Mucosa of descending colon (tissue), 3 donors: ENCODE data around the gene MSI2. TPM values are rescaled to one million over a fixed set of nuclear protein-coding genes. Genes with fewer than 3 reads are reported as not detected.

Source experiments
- ATAC-seq: fragments of 200-7000 bp; cut with Tn5 transposase; one replicate; pipeline ENCODE4 v1.9.1; 2020; ENCODE audit warnings: mild to moderate bottlenecking, moderate library complexity
- DNase-seq, 3 donors: peaks; one replicate each; pipeline ENCODE4 v3.0.0-alpha.2; 2020
- H3K36me3 ChIP-seq: fragments of 200-600 bp; one replicate; pipeline ENCODE4 v1.8.0; 2021; ENCODE audit warnings: low read depth, mild to moderate bottlenecking
- H3K4me1 ChIP-seq: fragments of 200-600 bp; one replicate; pipeline ENCODE4 v1.8.0; 2021; ENCODE audit warnings: low read depth, mild to moderate bottlenecking
- H3K4me3 ChIP-seq: fragments of 200-600 bp; one replicate; pipeline ENCODE4 v1.8.0; 2021; ENCODE audit warnings: mild to moderate bottlenecking
- H3K9me3 ChIP-seq: fragments of 200-600 bp; one replicate; pipeline ENCODE4 v1.8.0; 2021; ENCODE audit warnings: mild to moderate bottlenecking
- intact Hi-C, 2 donors: fragments of 100-400 bp; cut with DNase I in 1 of 2; cut with micrococcal nuclease in 1 of 2; formaldehyde crosslinking; loops; one replicate each; pipeline versions ENCODE4 v1.11.0 to v1.11.1; 2022; cut with DNase I, micrococcal nuclease
- total RNA-seq, 3 donors: library from RNA; stranded (reverse); fragmentation: NEBNext Ultra II Directional in 2 of 3; extraction: Animal tissue kit (Norgen Biotek cat#: 25700) in 2 of 3; gene quantifications; one replicate each; pipeline versions ENCODE4 v1.2.1 to v1.2.4, GENCODE V29; 2021 to 2023
- TF ChIP-seq, protein P1 (sequence below): fragments of 200-600 bp; IDR thresholded peaks from one replicate; pipeline ENCODE4 v1.8.0; 2022; ENCODE audit warnings: antibody characterized with exemption, mild to moderate bottlenecking
- donor health status: DM: no; HTN: no; CAD: no; lungs with moderate emphysema.
- donor health status: DM: no; HTN: no; CAD: no.
- donor health status: DM: no; HTN: yes; CAD: no.

Gene MSI2
- total RNA-seq, 3 donors from 2014 or later = 60.0 to 72.6 (median 65.7) TPM

DNA sequence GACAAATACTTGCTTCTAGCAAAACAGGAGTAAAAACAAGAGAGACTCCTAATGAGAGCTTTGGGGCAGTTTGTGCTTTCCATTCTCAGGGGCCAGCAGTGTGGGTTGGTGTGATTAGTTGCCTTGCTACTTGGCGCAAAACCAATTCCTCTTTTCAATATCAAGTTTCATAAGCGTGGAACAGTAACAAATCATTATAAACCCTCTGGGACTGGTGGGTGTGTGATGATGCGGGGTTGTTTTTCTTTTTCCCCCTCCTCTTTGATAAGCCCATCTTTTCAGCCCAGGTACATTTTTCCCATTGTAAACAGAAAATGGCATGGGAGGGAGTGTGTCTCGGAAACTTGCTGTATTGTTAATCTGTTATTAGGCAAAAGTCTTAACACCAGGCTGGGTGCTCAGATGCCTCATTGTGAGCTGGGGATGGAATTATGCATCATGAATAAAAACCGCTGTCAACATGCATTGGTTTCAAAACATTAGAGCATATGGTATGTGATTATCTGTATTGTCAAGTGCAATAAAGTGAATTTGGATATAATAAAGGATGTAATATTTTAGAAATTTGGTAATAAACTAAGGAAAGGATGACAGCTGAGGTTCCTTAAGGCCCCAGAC is 322.4 kb downstream of the MSI2 start:
- Histone ChIP-seq H3K4me1 (no peaks in the 10 kb centered on the region), H3K36me3 (no peaks in the 10 kb centered on the region), H3K4me3 (no peak overlapping the region), H3K9me3 (no peaks in the 10 kb centered on the region)
- TF ChIP-seq, protein P1, sequence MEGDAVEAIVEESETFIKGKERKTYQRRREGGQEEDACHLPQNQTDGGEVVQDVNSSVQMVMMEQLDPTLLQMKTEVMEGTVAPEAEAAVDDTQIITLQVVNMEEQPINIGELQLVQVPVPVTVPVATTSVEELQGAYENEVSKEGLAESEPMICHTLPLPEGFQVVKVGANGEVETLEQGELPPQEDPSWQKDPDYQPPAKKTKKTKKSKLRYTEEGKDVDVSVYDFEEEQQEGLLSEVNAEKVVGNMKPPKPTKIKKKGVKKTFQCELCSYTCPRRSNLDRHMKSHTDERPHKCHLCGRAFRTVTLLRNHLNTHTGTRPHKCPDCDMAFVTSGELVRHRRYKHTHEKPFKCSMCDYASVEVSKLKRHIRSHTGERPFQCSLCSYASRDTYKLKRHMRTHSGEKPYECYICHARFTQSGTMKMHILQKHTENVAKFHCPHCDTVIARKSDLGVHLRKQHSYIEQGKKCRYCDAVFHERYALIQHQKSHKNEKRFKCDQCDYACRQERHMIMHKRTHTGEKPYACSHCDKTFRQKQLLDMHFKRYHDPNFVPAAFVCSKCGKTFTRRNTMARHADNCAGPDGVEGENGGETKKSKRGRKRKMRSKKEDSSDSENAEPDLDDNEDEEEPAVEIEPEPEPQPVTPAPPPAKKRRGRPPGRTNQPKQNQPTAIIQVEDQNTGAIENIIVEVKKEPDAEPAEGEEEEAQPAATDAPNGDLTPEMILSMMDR = no peak
- intact Hi-C loops = no loop called here
- DNase-seq (no peak), ATAC-seq (no peak)

DNA sequence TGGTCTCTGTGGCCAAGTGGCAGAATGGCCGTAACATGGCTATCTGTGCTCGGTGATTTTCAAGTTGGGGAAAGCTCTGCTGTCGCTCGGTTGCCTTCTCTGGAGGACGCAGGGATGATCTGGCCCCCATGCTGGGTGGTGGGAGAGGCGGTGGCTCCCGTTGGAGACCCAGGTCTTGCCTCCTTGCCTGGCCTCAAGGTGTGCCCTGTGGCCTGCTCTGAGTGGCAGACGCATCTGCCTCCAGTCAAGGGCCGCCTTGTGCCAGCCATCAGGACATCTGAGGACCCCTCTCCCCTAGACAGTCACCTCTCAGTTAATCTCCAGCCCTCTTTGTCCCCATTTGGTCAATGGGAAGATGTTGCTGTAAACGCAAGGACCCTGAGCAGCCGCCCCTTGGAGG is 322.9 kb downstream of the MSI2 start:
- ATAC-seq = no peak
- Histone ChIP-seq H3K36me3 (no peaks in the 10 kb centered on the region), H3K9me3 (no peaks in the 10 kb centered on the region), H3K4me3 (no peak overlapping the region), H3K4me1 (no peaks in the 10 kb centered on the region)
- intact Hi-C loops = no loop called here
- TF ChIP-seq, protein P1 = no peak
- no peak for DNase-seq

DNA sequence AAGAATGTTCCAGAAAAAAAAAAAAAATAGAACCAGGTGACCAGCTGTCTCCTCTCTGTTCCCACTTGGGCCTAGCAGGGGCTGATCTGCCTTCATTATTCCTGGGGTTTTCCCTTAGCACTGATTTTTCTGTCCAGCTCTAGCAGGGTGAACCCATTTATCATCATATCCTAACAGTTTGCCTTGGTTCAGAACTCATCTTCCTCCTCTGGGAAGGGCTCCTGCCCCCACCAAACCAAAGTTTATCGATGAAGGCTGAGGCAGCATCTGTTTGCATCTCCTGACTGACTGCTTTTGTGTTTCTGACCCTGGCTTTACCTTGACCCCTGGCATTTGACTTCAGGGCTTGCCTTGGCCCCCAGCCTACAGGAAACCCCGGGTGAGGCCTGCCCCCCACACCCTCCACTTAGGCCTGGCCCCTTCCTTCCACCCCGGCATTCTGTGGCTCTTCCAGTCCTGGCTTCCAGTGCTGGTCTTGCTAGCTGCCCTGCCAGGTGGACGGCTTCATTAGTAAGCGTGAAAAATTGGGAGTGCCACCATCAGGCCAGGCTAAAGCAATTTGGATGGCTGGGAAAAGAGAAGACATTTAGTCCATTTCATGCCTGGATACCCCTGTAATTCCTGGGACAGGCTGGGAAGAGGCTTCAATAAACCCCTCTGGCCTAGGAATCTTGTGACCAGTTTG is 323.9 kb downstream of the MSI2 start:
- no peak overlapping the region for H3K4me3 ChIP-seq
- intact Hi-C loops = no loop called here
- no peaks in the 10 kb centered on the region for H3K4me1 ChIP-seq
- TF ChIP-seq, protein P1 = no peak
- H3K36me3 ChIP-seq = no peaks in the 10 kb centered on the region
- no peaks in the 10 kb centered on the region for H3K9me3 ChIP-seq
- ATAC-seq (no peak), DNase-seq (no peak)

DNA sequence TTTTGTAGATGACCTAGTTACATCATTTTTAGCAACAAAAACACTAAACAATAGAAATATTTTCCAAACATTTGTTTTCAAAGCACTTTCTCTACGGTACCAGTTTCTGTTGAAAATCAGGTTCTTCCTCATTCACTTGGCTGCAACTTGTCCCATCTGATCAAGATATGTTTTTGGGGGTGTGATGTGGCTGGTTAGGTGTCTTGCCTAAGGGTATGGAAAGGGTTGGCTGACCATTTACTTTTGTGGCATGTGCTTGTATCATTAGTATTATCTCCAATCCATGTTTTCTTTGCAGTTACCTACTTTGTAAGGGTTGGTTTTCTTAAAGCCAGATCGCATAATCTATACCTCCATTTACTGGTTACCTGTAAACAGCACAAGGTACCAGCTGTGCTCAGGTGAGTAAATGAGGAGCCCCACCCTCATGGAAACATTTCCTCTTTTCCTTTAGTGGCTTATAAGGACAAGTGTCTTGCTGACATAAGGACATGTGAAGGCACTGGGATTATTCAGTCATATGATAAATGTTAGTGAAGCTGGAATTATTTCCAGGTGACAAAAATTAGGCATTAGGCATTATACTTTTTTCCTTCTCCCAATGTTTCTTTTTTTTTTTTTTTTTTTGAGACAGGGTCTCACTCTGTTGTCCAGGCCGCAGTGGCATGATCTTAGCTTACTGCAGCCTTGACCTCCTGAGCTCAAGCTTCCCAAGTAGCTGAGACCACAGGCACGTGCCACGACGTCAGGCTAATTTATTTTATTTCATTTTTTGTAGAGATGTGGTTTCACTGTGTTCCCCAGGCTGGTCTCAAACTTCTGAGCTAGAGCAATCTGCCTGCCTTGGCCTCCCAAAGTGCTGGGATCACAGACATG is 326.8 kb downstream of the MSI2 start:
- ATAC-seq = peak; percentile 87
- Histone ChIP-seq H3K4me1 (no peaks in the 10 kb centered on the region), H3K4me3 (no peak overlapping the region), H3K9me3 (no peaks in the 10 kb centered on the region), H3K36me3 (no peaks in the 10 kb centered on the region)
- TF ChIP-seq, protein P1 = no peak
- intact Hi-C loops = no loop called here
- no peak for DNase-seq

DNA sequence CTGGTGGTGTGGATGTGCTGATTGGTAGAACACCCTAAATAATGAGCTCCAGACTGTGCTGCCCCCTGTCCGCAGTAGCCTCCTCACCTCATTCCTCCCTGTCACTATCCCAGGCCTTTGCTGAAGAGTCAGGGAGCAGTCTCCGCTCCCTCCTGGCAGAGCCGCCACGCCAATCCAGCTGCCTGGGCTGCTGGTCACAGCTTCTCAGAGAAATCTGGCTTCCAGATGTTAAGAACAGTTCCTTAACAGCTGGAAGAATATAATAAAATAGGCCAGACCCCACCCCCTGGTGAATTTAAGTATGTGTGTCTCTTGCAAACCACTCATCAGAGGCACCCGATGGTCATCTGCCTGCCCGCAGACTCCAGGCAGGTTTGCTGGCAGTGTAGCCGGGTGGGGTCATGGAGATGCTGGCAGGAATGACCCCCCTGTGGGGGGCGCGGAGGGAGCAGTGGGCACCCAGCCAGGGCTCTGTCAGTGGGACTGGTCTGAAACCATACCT is 327.8 kb downstream of the MSI2 start:
- Histone ChIP-seq H3K4me3 (no peak overlapping the region), H3K36me3 (no peaks in the 10 kb centered on the region), H3K9me3 (no peaks in the 10 kb centered on the region), H3K4me1 (no peaks in the 10 kb centered on the region)
- ATAC-seq (no peak), DNase-seq (no peak)
- intact Hi-C loops = no loop called here
- TF ChIP-seq, protein P1 = no peak
